Measurements from ENCODE around the gene KRT3.

KRT3 gene

GRCh38 chr12:52795694-52796428 lies at the start of gene KRT3:
Gene KRT3 (minus strand): TSS chr12:52796117. CDS start chr12:52796042, 75 bp downstream.
- H3K4me3 Mint-ChIP-seq, result no peak within 1 kb of the TSS
- H3K36me3 Mint-ChIP-seq, result no peaks in the 10 kb centered on the region
- H3K4me1 Mint-ChIP-seq, result peaks cover 5 to 7% of the 10 kb centered on the region in 2 donors
- ATAC-seq (replicated peaks) (no peak), DNase-seq (no peak)
- H3K27me3 Mint-ChIP-seq, result peaks cover 19 to 37% of the 10 kb centered on the region in 2 donors
- no peak within 1 kb of the TSS for H3K27ac Mint-ChIP-seq
- no peaks in the 10 kb centered on the region for H3K9me3 Mint-ChIP-seq

GRCh38 chr12:52844386-52844785 lies 48.5 kb upstream of the KRT3 start:
- Mint-ChIP-seq H3K4me3 (no peak overlapping the region), H3K9me3 (no peaks in the 10 kb centered on the region), H3K27ac (no peak overlapping the region), H3K36me3 (no peaks in the 10 kb centered on the region), H3K27me3 (peaks cover 29 to 38% of the 10 kb centered on the region in 2 donors), H3K4me1 (no peaks in the 10 kb centered on the region)
- ATAC-seq (replicated peaks), result no peak
- no peak for DNase-seq

- H3K9me3 Mint-ChIP-seq, result no peaks in the 10 kb centered on the region
- no peaks in the 10 kb centered on the region for H3K4me1 Mint-ChIP-seq
- ATAC-seq (replicated peaks), result no peak
- H3K27ac Mint-ChIP-seq, result no peak overlapping the region
- H3K36me3 Mint-ChIP-seq, result no peaks in the 10 kb centered on the region
- no peak overlapping the region for H3K4me3 Mint-ChIP-seq
- DNase-seq, result no peak
- peaks cover 45 to 46% of the 10 kb centered on the region in 2 donors for H3K27me3 Mint-ChIP-seq
Observed at GRCh38 chr12:52839436-52840105, 43.7 kb upstream of the KRT3 start.

DNA sequence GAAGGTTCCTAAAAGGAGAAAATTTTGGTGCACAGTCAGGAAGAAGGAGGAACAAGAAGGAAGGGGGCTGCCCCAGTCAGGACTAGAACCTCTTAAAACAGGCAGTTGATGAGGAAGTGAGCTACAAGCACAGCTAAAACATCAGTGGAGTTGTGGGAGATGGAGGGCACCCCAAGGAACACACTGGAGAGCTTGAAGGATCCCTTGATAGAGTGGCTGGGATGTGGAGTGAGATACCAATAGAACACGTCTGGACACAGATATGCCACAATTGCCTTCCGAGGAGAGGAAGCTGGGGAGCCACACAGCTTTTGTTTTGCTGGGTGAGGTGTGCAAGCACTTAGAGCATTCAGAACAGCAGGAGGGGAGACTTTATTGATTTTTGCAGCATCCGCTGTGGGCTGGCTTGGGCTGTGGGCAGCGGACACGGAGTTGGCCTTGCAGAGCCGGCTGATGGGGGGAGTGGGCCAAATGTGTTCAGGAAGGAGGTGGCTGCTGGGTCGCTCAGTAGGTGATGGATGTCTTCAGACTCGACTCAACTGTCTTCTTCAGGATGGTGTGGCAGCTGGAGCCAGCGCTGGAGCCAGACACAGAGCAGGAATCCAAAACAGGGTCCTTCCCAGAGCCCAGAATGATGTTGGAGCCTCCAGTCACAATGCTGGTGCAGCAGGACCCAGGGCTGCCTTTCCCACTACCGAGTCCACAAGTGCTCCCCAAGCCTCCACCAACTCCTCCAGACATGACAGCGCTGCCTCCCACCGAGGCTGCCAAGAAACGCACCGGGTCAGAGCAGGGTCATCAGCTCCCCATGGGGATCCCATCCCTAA lies 42.9 kb upstream of the KRT3 start:
- ATAC-seq (replicated peaks), result no peak
- DNase-seq, result no peak

DNA sequence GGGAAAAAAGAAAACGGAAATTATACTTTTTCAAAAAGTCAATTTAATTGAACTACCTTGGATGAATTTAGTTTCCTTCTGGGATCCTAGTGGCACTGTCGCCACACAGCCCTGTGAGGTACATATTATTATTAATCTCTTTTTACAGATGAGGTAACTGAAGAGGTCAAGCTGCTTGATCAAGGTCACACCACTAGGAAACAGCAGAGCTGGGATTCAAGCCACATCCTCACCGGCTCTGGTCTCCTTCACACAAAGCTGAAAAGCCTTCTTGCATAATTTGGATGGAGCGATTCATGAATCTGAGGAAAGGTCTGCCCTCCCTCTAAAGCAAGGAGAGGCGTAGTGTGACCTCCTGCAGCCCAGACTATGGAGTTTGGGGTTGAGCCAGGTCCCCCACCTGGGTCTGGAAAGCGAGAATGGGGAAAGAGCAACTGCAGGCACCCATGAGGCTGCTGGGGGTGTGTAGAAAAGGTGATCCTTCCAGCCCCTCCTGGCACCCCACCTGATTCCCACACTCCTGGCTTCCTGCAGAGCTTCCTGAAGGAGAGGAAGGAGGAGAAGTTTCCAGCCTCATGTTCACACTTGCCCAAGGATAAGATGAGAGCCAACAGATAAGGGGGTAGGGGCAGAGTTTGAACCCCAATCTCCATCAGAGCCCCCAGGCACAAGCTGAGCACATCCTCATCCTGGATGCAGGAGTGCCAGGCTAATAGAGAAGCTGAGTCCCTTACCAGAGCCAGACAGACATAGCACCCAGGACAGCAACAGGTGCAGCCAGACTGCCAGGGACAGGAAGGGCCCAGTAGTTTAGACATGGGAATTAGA lies 42.1 kb upstream of the KRT3 start:
- Mint-ChIP-seq H3K27me3 (peaks cover 46 to 48% of the 10 kb centered on the region in 2 donors), H3K9me3 (no peaks in the 10 kb centered on the region), H3K4me3 (no peak overlapping the region), H3K4me1 (no peaks in the 10 kb centered on the region), H3K27ac (no peak overlapping the region), H3K36me3 (no peaks in the 10 kb centered on the region)
- ATAC-seq (replicated peaks), result no peak
- DNase-seq, result no peak

More for the DNA sequence above, 42.9 kb upstream of the KRT3 start:
- H3K36me3 Mint-ChIP-seq, result no peaks in the 10 kb centered on the region
- peaks cover 45 to 46% of the 10 kb centered on the region in 2 donors for H3K27me3 Mint-ChIP-seq
- no peaks in the 10 kb centered on the region for H3K9me3 Mint-ChIP-seq
- no peak overlapping the region for H3K4me3 Mint-ChIP-seq
- H3K27ac Mint-ChIP-seq, result no peak overlapping the region
- no peaks in the 10 kb centered on the region for H3K4me1 Mint-ChIP-seq

- Mint-ChIP-seq H3K4me3 (no peak overlapping the region), H3K27me3 (peaks cover 42 to 47% of the 10 kb centered on the region in 2 donors), H3K27ac (no peak overlapping the region), H3K4me1 (no peaks in the 10 kb centered on the region), H3K36me3 (no peaks in the 10 kb centered on the region), H3K9me3 (no peaks in the 10 kb centered on the region)
- ATAC-seq (replicated peaks) (no peak), DNase-seq (no peak)
Observed at GRCh38 chr12:52837413-52837741, 41.5 kb upstream of the KRT3 start.

DNA sequence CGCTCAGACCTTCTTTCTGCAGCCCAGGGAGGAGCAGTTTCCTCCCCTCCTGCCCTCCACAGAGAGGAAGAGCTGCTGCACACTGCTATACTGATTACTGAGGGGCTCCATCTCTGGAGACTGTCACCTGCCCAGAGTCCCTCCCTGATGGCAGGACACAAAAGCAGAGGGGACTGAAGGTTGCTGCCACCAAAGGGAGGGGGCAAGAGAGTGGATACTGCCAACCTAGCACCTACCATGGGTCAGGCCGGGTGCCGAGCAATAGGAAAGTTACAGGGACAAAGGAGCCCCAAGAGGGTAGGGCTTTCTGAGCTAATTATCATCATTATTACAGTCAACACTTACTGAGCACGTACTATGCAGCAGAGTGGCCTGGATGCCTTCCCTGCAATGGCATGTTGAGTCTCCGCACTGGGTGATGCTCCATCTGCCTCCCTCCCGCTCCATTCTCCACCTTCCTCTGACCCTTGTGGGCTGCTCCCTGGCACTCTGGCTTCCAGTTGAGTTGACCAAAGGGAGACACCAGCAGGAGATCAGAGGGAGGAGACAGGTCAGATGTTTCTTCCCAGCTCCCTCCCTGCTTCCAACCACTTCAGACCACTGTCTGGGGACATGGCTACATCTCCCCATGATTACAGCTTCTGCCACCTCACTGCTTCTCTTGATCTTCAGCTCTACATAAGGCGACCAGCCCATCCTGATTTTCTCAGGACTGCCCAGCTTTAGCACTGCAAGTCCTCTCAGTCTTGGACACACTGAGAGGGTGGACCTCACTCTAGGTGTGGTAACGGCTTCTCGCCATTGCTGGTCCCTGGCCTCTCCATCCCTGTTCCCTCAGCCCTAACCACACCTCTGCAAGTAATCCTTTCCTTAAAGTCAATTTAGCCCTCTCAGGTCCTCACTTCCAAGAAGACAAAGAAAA lies 40.8 kb upstream of the KRT3 start:
- ATAC-seq (replicated peaks), result no peak
- H3K4me1 Mint-ChIP-seq, result no peaks in the 10 kb centered on the region
- no peaks in the 10 kb centered on the region for H3K36me3 Mint-ChIP-seq
- peak overlapping the region; percentile 44 for H3K27ac Mint-ChIP-seq
- no peaks in the 10 kb centered on the region for H3K9me3 Mint-ChIP-seq
- no peak overlapping the region for H3K4me3 Mint-ChIP-seq
- DNase-seq, result no peak
- H3K27me3 Mint-ChIP-seq, result peaks cover 40 to 46% of the 10 kb centered on the region in 2 donors

DNA sequence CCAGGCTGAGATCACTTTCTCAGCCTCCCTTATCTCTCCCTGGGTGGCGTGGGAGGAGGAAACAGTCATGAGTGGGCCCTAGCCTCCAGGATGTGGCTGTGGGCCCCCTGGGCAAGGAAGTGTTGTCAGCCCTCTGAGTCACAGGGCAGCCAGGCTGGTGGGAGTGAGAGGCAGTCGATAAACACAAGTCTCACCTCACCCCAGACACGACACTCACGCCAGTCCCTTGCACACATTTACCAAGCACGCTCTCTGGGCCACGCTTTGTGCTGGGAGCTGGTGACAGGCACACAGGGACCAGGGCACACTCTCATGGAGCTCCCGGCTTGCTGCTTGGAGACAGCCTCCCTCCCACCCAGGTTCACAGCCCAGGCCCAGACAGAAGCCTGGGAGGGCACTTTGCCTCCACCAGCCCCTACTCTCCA lies 40.1 kb upstream of the KRT3 start:
- H3K4me3 Mint-ChIP-seq, result no peak overlapping the region
- DNase-seq, result no peak
- H3K27ac Mint-ChIP-seq, result no peak overlapping the region

DNA sequence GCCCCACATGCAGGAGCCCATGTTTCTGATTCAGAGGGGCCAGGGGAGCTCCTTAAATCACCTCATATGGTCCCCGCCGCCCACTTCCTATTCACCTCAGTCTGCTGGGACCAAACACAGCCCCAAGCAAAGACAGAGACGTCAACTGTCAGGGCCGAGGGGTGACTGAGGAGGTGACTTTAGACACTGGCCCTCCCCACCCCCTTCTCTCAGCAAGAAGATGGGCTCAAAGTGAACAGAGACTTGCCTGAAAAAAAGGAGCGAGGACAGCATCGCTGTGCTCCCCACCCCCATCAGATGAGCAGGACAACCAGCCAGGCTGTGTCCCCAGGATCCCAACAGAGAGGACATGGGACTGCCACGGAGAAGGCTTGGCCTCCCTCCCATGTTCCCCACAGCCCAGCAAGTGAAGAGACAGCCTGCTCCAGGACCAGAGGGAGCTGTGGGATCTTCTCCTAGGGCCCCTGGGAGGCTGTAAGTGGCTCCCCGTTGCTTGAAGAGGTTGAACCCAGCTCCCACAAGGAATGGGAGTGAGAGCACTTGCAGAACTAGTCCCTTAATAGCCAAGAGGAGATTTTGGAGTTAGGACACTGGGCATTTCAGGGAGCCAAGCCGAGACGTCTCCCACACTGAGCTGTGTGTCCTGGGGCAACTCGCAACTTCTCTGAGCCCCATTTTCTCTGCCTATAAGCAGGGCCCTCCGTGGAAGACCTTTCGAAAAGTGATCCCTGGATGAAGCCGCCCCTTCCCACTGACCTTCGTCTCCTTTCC lies 39.5 kb upstream of the KRT3 start:
- Mint-ChIP-seq H3K36me3 (no peaks in the 10 kb centered on the region), H3K4me1 (no peaks in the 10 kb centered on the region), H3K27ac (no peak overlapping the region), H3K9me3 (no peaks in the 10 kb centered on the region), H3K27me3 (peaks cover 40 to 46% of the 10 kb centered on the region in 2 donors), H3K4me3 (no peak overlapping the region)
- ATAC-seq (replicated peaks) (no peak), DNase-seq (no peak)

More for the DNA sequence above, 40.1 kb upstream of the KRT3 start:
- H3K4me1 Mint-ChIP-seq, result no peaks in the 10 kb centered on the region
- no peaks in the 10 kb centered on the region for H3K9me3 Mint-ChIP-seq
- H3K27me3 Mint-ChIP-seq, result peaks cover 40 to 46% of the 10 kb centered on the region in 2 donors
- no peaks in the 10 kb centered on the region for H3K36me3 Mint-ChIP-seq
- ATAC-seq (replicated peaks), result no peak

DNA sequence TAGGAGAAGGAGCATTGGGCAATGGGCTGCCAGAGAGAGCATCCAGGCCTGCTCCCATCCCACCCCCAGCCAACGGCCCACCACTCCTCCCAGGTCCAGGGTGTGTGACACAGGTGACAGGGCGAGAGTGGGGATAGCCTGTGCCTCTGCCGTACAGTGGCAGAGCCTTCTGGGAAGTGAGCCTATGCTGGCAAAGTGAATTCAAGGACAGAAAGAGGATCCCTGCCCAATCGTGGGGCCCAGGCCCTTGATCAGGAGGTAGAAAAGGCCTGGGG lies 38.7 kb upstream of the KRT3 start:
- H3K36me3 Mint-ChIP-seq, result no peaks in the 10 kb centered on the region
- DNase-seq (no peak), ATAC-seq (replicated peaks) (no peak)
- no peak overlapping the region for H3K4me3 Mint-ChIP-seq
- no peaks in the 10 kb centered on the region for H3K9me3 Mint-ChIP-seq
- H3K4me1 Mint-ChIP-seq, result no peaks in the 10 kb centered on the region
- peaks cover 39 to 46% of the 10 kb centered on the region in 2 donors for H3K27me3 Mint-ChIP-seq
- no peak overlapping the region for H3K27ac Mint-ChIP-seq

- DNase-seq, result no peak
- H3K9me3 Mint-ChIP-seq, result no peaks in the 10 kb centered on the region
- H3K27ac Mint-ChIP-seq, result no peak within 1 kb of the TSS
- H3K36me3 Mint-ChIP-seq, result no peaks in the 10 kb centered on the region
- H3K4me3 Mint-ChIP-seq, result no peak within 1 kb of the TSS
- no peak for ATAC-seq (replicated peaks)
- no peaks in the 10 kb centered on the region for H3K4me1 Mint-ChIP-seq
- peaks cover 37 to 40% of the 10 kb centered on the region in 2 donors for H3K27me3 Mint-ChIP-seq
Observed at GRCh38 chr12:52833922-52834726, 38.2 kb upstream of the KRT3 start, which contains the start of gene KRT79. Gene KRT79 (minus strand): TSS chr12:52834311. CDS start chr12:52834260, 51 bp downstream.
